ENCODE data around the gene EXD1. TPM values are rescaled to one million over a fixed set of nuclear protein-coding genes. Genes with fewer than 3 reads are reported as not detected.

The EXD1 gene
- total RNA-seq, 1 experiment from 2014 or later = not detected

DNA sequence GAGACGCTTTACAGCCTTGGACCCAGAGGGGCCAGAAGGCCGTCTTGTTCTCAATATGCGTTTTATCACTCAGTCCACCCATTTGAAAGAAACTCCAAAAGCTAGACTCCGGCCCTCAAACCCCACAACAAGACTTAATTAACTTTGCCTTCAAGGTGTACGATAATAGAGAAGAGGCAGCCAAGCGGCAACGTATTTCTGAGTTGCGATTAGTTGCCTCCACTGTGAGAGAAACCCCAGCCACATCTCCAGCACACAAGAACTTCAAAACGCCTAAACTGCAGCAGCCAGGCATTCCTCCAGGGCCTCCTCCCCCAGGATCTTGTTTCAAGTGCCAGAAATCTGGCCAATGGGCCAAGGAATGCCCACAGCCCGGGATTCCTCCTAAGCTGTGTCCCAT is 97.1 kb downstream of the EXD1 start:
- intact Hi-C loops (cut with micrococcal nuclease; ENCODE audit: unreplicated experiment) = no loop called here
- Histone ChIP-seq H3K9me2 (ENCODE audit: insufficient read depth) (no peaks in the 10 kb centered on the region), H2AFZ (no peak overlapping the region), H3F3A (ENCODE audit: insufficient read depth, low read depth) (no peaks in the 10 kb centered on the region; the same call in 1 of the 2 replicates), H3K36me3 (ENCODE audit: low read depth) (no peaks in the 10 kb centered on the region), H3K27me3 (ENCODE audit: insufficient read depth, low read depth) (no peaks in the 10 kb centered on the region), H3K9me3 (ENCODE audit: insufficient read depth, low read depth) (no peaks in the 10 kb centered on the region), H4K20me1 (ENCODE audit: insufficient read depth) (no peaks in the 10 kb centered on the region), H3K27ac (no peak overlapping the region), H3K4me2 (no peak overlapping the region), H3K4me3 (no peak overlapping the region), H3K79me2 (ENCODE audit: low read depth) (no peaks in the 10 kb centered on the region), H3K4me1 (replicated peaks; ENCODE audit: insufficient read depth) (no peaks in the 10 kb centered on the region)
- no peak for DNase-seq
- CTCF ChIA-PET = no interaction called here
- POLR2A ChIA-PET (ENCODE audit: unreplicated experiment) = no interaction called here
- BruUV-seq (replicated peaks) = no TSS peak
- no peak for TF ChIP-seq EZH2 (IDR thresholded peaks at IDR 0.05; ENCODE audit: low read depth)
- TF ChIP-seq, protein P1, sequence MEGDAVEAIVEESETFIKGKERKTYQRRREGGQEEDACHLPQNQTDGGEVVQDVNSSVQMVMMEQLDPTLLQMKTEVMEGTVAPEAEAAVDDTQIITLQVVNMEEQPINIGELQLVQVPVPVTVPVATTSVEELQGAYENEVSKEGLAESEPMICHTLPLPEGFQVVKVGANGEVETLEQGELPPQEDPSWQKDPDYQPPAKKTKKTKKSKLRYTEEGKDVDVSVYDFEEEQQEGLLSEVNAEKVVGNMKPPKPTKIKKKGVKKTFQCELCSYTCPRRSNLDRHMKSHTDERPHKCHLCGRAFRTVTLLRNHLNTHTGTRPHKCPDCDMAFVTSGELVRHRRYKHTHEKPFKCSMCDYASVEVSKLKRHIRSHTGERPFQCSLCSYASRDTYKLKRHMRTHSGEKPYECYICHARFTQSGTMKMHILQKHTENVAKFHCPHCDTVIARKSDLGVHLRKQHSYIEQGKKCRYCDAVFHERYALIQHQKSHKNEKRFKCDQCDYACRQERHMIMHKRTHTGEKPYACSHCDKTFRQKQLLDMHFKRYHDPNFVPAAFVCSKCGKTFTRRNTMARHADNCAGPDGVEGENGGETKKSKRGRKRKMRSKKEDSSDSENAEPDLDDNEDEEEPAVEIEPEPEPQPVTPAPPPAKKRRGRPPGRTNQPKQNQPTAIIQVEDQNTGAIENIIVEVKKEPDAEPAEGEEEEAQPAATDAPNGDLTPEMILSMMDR (conservative IDR thresholded peaks at IDR 0.05) = no peak

Other genes starting within 250 kb of the EXD1 start
- gene INO80, start 114.5 kb downstream of the EXD1 start, total RNA-seq (2021) = 11.3 and 18.8 TPM in 2 replicates
- gene CHP1, start 511 bp upstream of the EXD1 start, total RNA-seq (2021) = 133 and 199 TPM in 2 replicates
- gene OIP5, start 101.8 kb upstream of the EXD1 start, total RNA-seq (2021) = 23.9 and 25.4 TPM in 2 replicates
- gene NUSAP1, start 102.1 kb upstream of the EXD1 start, total RNA-seq (2021) = 185 and 190 TPM in 2 replicates
- 10.1 and 11.5 TPM in 2 replicates for gene NDUFAF1, start 171.7 kb upstream of the EXD1 start, total RNA-seq (2021)
- 35.0 and 55.7 TPM in 2 replicates for gene RTF1, start 186.3 kb upstream of the EXD1 start, total RNA-seq (2021)

Measured in PC-9 (cell line).